Measurements from ENCODE around the gene RABGAP1L.

The RABGAP1L gene

GRCh38 chr1:174466607-174467006, 307.3 kb downstream of the RABGAP1L start:
- H3K79me2 ChIP-seq (ENCODE audit: insufficient read depth, low read length), result no peaks in the 10 kb centered on the region
- H3K4me3 ChIP-seq (ENCODE audit: low read length, poor library complexity, severe bottlenecking), result no peak overlapping the region
- no peak overlapping the region for H3K9ac ChIP-seq (ENCODE audit: low read depth, low read length, poor library complexity, severe bottlenecking)
- H2AFZ ChIP-seq (ENCODE audit: low read length), result no peak overlapping the region
- H3K27me3 ChIP-seq (ENCODE audit: insufficient read depth, low read length, poor library complexity, severe bottlenecking), result no peaks in the 10 kb centered on the region
- H3K9me3 ChIP-seq (ENCODE audit: insufficient read depth, low read depth, low read length), result no peaks in the 10 kb centered on the region
- no peak overlapping the region for H3K4me2 ChIP-seq (ENCODE audit: low read depth, low read length, poor library complexity, severe bottlenecking)
- H3F3A ChIP-seq (ENCODE audit: low read depth), result no peaks in the 10 kb centered on the region
- no peaks in the 10 kb centered on the region for H3K36me3 ChIP-seq (ENCODE audit: insufficient read depth, low read length)
- H4K20me1 ChIP-seq (ENCODE audit: insufficient read depth, low read length, poor library complexity, severe bottlenecking), result no peaks in the 10 kb centered on the region
- no peaks in the 10 kb centered on the region for H3K4me1 ChIP-seq (ENCODE audit: insufficient read depth, low read length, poor library complexity, severe bottlenecking)
- H3K9me2 ChIP-seq (replicated peaks; ENCODE audit: low read depth, low read length), result no peaks in the 10 kb centered on the region
- TF ChIP-seq CTCF (conservative IDR thresholded peaks at IDR 0.05; ENCODE audit: low read length) (0 out of 2 replicates have a peak, but pooled peaks have one; percentile 24), EZH2phosphoT487 (IDR thresholded peaks at IDR 0.05; ENCODE audit: borderline replicate concordance) (no peak)

- no peak overlapping the region for H3K9ac ChIP-seq (ENCODE audit: low read depth, low read length, poor library complexity, severe bottlenecking)
- H3F3A ChIP-seq (ENCODE audit: low read depth), result no peaks in the 10 kb centered on the region
- no peaks in the 10 kb centered on the region for H3K9me3 ChIP-seq (ENCODE audit: insufficient read depth, low read depth, low read length)
- H3K36me3 ChIP-seq (ENCODE audit: insufficient read depth, low read length), result no peaks in the 10 kb centered on the region
- H2AFZ ChIP-seq (ENCODE audit: low read length), result no peak overlapping the region
- no peak overlapping the region for H3K4me3 ChIP-seq (ENCODE audit: low read length, poor library complexity, severe bottlenecking)
- H3K27me3 ChIP-seq (ENCODE audit: insufficient read depth, low read length, poor library complexity, severe bottlenecking), result no peaks in the 10 kb centered on the region
- no peaks in the 10 kb centered on the region for H3K4me1 ChIP-seq (ENCODE audit: insufficient read depth, low read length, poor library complexity, severe bottlenecking)
- no peak overlapping the region for H3K4me2 ChIP-seq (ENCODE audit: low read depth, low read length, poor library complexity, severe bottlenecking)
- H3K9me2 ChIP-seq (replicated peaks; ENCODE audit: low read depth, low read length), result no peaks in the 10 kb centered on the region
- TF ChIP-seq CTCF (conservative IDR thresholded peaks at IDR 0.05; ENCODE audit: low read length) (no peak), EZH2phosphoT487 (IDR thresholded peaks at IDR 0.05; ENCODE audit: borderline replicate concordance) (no peak)
- H3K79me2 ChIP-seq (ENCODE audit: insufficient read depth, low read length), result no peaks in the 10 kb centered on the region
- H4K20me1 ChIP-seq (ENCODE audit: insufficient read depth, low read length, poor library complexity, severe bottlenecking), result no peaks in the 10 kb centered on the region
These were observed 309.7 kb downstream of the RABGAP1L start for GRCh38 chr1:174469052-174469451.

- Histone ChIP-seq H3F3A (ENCODE audit: low read depth) (no peaks in the 10 kb centered on the region), H3K27me3 (ENCODE audit: insufficient read depth, low read length, poor library complexity, severe bottlenecking) (no peaks in the 10 kb centered on the region), H3K4me1 (ENCODE audit: insufficient read depth, low read length, poor library complexity, severe bottlenecking) (no peaks in the 10 kb centered on the region), H3K9ac (ENCODE audit: low read depth, low read length, poor library complexity, severe bottlenecking) (no peak overlapping the region), H3K79me2 (ENCODE audit: insufficient read depth, low read length) (no peaks in the 10 kb centered on the region), H4K20me1 (ENCODE audit: insufficient read depth, low read length, poor library complexity, severe bottlenecking) (no peaks in the 10 kb centered on the region), H3K36me3 (ENCODE audit: insufficient read depth, low read length) (no peaks in the 10 kb centered on the region), H3K4me2 (ENCODE audit: low read depth, low read length, poor library complexity, severe bottlenecking) (no peak overlapping the region), H3K9me2 (replicated peaks; ENCODE audit: low read depth, low read length) (no peaks in the 10 kb centered on the region), H3K9me3 (ENCODE audit: insufficient read depth, low read depth, low read length) (no peaks in the 10 kb centered on the region), H3K4me3 (ENCODE audit: low read length, poor library complexity, severe bottlenecking) (no peak overlapping the region), H2AFZ (ENCODE audit: low read length) (no peak overlapping the region)
- no peak for TF ChIP-seq CTCF (conservative IDR thresholded peaks at IDR 0.05; ENCODE audit: low read length)
These were observed 310.4 kb downstream of the RABGAP1L start for GRCh38 chr1:174469687-174470086.
